CD4-positive, alpha-beta T cell (primary cell): ENCODE measurements around the gene OR52W1. TPM values are rescaled to one million over a fixed set of nuclear protein-coding genes. Genes with fewer than 3 reads are reported as not detected.

Experiments used
- ATAC-seq: fragments of 200-7000 bp; cut with Tn5 transposase; one replicate; pipeline ENCODE4 v1.10.0; 2022; ENCODE audit warnings: mild to moderate bottlenecking; ENCODE audit not compliant: poor library complexity
- CTCF ChIA-PET: fragments of 350-600 bp; sonication (Branson Sonifier 250); formaldehyde crosslinking; loops from one replicate; lab custom pipeline; 2021; ENCODE audit warnings: antibody characterized with exemption, inconsistent platforms; lab: Charles Lee
- POLR2A ChIA-PET: fragments of 350-600 bp; sonication (Branson Sonifier 250); formaldehyde crosslinking; loops from one replicate; lab custom pipeline; 2021; ENCODE audit warnings: antibody characterized with exemption, inconsistent platforms; lab: Charles Lee
- DNase-seq, 14 experiments: peaks; one replicate each; pipeline ENCODE4 v3.0.0-alpha.2; 2013 to 2020; ENCODE audit warnings: mixed read lengths in 2 of 14
- H3K27ac ChIP-seq, 2 donors: one replicate each; pipeline versions ENCODE4 v1.5.1 to v1.7.0; 2013; ENCODE audit warnings: low read length in 2 of 2, low read depth in 1 of 2, mild to moderate bottlenecking in 1 of 2
- H3K27me3 ChIP-seq, 2 experiments: 1 replicate in 1 of 2; 2 replicates in 1 of 2; pipeline versions ENCODE4 v1.6.1 to v1.7.0; 2013; ENCODE audit warnings: low read length in 2 of 2, control low read depth in 1 of 2, mild to moderate bottlenecking in 1 of 2, moderate library complexity in 1 of 2; ENCODE audit not compliant: insufficient read depth in 2 of 2, control insufficient read depth in 1 of 2
- H3K36me3 ChIP-seq: one replicate; pipeline ENCODE4 v1.6.1; 2013; ENCODE audit warnings: low read length, control low read depth; ENCODE audit not compliant: insufficient read depth
- H3K4me1 ChIP-seq: one replicate; pipeline ENCODE4 v1.6.1; 2013; ENCODE audit warnings: low read length, control low read depth; ENCODE audit not compliant: insufficient read depth
- H3K4me3 ChIP-seq: one replicate; pipeline ENCODE4 v1.5.1; 2013; ENCODE audit warnings: mild to moderate bottlenecking, low read length, moderate library complexity
- H3K9me3 ChIP-seq, 2 experiments: 1 replicate in 1 of 2; 2 replicates in 1 of 2; pipeline versions ENCODE4 v1.6.1 to v1.7.0; 2013; ENCODE audit warnings: low read length in 2 of 2, mild to moderate bottlenecking in 2 of 2, control low read depth in 1 of 2, moderate library complexity in 1 of 2; ENCODE audit not compliant: control insufficient read depth in 1 of 2, insufficient read depth in 1 of 2
- H3K27ac Mint-ChIP-seq: one replicate; pipeline ENCODE4 v1.8.0; 2020; ENCODE audit warnings: mixed read lengths
- H3K27me3 Mint-ChIP-seq: one replicate; pipeline ENCODE4 v1.8.0; 2021; ENCODE audit warnings: mixed read lengths
- H3K36me3 Mint-ChIP-seq: one replicate; pipeline ENCODE4 v1.8.0; 2021; ENCODE audit warnings: low read depth, mixed read lengths
- H3K4me1 Mint-ChIP-seq: one replicate; pipeline ENCODE4 v1.8.0; 2021; ENCODE audit warnings: low read depth, mixed read lengths
- H3K4me3 Mint-ChIP-seq: one replicate; pipeline ENCODE4 v1.8.0; 2020; ENCODE audit warnings: mild to moderate bottlenecking, mixed read lengths
- H3K9me3 Mint-ChIP-seq: one replicate; pipeline ENCODE4 v1.8.0; 2020; ENCODE audit warnings: mixed read lengths
- CTCF ChIP-seq: fragments of 200-600 bp; IDR thresholded peaks from one replicate; pipeline ENCODE4 v1.8.0; 2022; ENCODE audit warnings: antibody characterized with exemption, mild to moderate bottlenecking
- intact Hi-C, 2 experiments: fragments of 100-400 bp; cut with DNase I in 1 of 2; cut with micrococcal nuclease in 1 of 2; formaldehyde crosslinking; loops; one replicate each; pipeline versions ENCODE4 v1.15.1 to v1.9.0; 2023 to 2025; cut with DNase I, micrococcal nuclease
- total RNA-seq, 174 experiments: library from RNA in 2 of 174; stranded (reverse) in 2 of 174; gene quantifications; one replicate each; pipeline ENCODE4 v1.2.3 and lab custom pipeline; 2021 to 2026

Gene OR52W1
- total RNA-seq, 2 experiments from 2014 or later, result not detected

- POLR2A ChIA-PET, result no interaction called here
- Mint-ChIP-seq H3K4me3 (no peak overlapping the region), H3K9me3 (no peaks in the 10 kb centered on the region), H3K27ac (no peak overlapping the region), H3K27me3 (no peaks in the 10 kb centered on the region), H3K36me3 (peaks cover 55% of the 10 kb centered on the region), H3K4me1 (no peaks in the 10 kb centered on the region)
- CTCF ChIA-PET, result no interaction called here
- Histone ChIP-seq H3K9me3 (no peaks in the 10 kb centered on the region), H3K4me3 (no peak overlapping the region), H3K27me3 (no peaks in the 10 kb centered on the region), H3K4me1 (no peaks in the 10 kb centered on the region), H3K36me3 (peaks cover 66% of the 10 kb centered on the region), H3K27ac (no peak overlapping the region)
- DNase-seq, result no peak
- no peak for ATAC-seq
- TF ChIP-seq CTCF, result no peak
- intact Hi-C loops, result no loop called here
These were observed 11.4 kb downstream of the OR52W1 start for GRCh38 chr11:6210274-6210955.

GRCh38 chr11:6214530-6214929 lies 15.5 kb downstream of the OR52W1 start:
- H3K4me3 Mint-ChIP-seq, result no peak overlapping the region
- Histone ChIP-seq H3K27ac (no peak overlapping the region), H3K36me3 (peaks cover 78% of the 10 kb centered on the region), H3K4me1 (no peaks in the 10 kb centered on the region), H3K27me3 (no peaks in the 10 kb centered on the region), H3K4me3 (no peak overlapping the region), H3K9me3 (no peaks in the 10 kb centered on the region)
- intact Hi-C loops, result no loop called here
- peaks cover 57% of the 10 kb centered on the region for H3K36me3 Mint-ChIP-seq
- CTCF ChIA-PET, result no interaction called here
- H3K27ac Mint-ChIP-seq, result no peak overlapping the region
- no peak for ATAC-seq
- H3K4me1 Mint-ChIP-seq, result peaks cover 6% of the 10 kb centered on the region
- no peak for TF ChIP-seq CTCF
- POLR2A ChIA-PET, result no interaction called here
- DNase-seq, result no peak
- H3K27me3 Mint-ChIP-seq, result no peaks in the 10 kb centered on the region
- H3K9me3 Mint-ChIP-seq, result no peaks in the 10 kb centered on the region

- Mint-ChIP-seq H3K4me1 (peaks cover 16% of the 10 kb centered on the region), H3K4me3 (no peak overlapping the region), H3K27me3 (no peaks in the 10 kb centered on the region), H3K36me3 (peaks cover 66% of the 10 kb centered on the region), H3K9me3 (no peaks in the 10 kb centered on the region), H3K27ac (no peak overlapping the region)
- ChIA-PET CTCF (no interaction called here), POLR2A (interaction anchor here (1.6 kb wide), 1 partner anchor 9 kb away, joined by 4 read pairs; no protein-coding TSS in a partner anchor)
- Histone ChIP-seq H3K4me3 (no peak overlapping the region), H3K9me3 (no peaks in the 10 kb centered on the region), H3K27me3 (no peaks in the 10 kb centered on the region), H3K4me1 (no peaks in the 10 kb centered on the region), H3K36me3 (peaks cover 79% of the 10 kb centered on the region), H3K27ac (no peak overlapping the region)
- DNase-seq, result no peak
- no peak for ATAC-seq
- intact Hi-C loops, result no loop called here
- no peak for TF ChIP-seq CTCF
These were observed 17.5 kb downstream of the OR52W1 start for GRCh38 chr11:6216501-6216900.
